ENCODE data around the gene KLHL22.

GRCh38 chr22:20444325-20444724, 51.3 kb downstream of the KLHL22 start:
- TF ChIP-seq CTCF (IDR thresholded peaks at IDR 0.05; ENCODE audit: extremely low read depth in 1 of 2, insufficient read depth in 1 of 2, low read depth in 1 of 2, low read length in 2 of 2) (no peak), JUN (IDR thresholded peaks at IDR 0.05; ENCODE audit: borderline replicate concordance, insufficient read depth, insufficient read length, low read depth) (no peak), POLR2A (IDR thresholded peaks at IDR 0.05; ENCODE audit: low read depth, low read length) (no peak), MAX (IDR thresholded peaks at IDR 0.05; ENCODE audit: insufficient read depth, insufficient read length) (no peak), POLR2AphosphoS5 (IDR thresholded peaks at IDR 0.05; ENCODE audit: insufficient read depth, low read depth, low read length) (no peak), EZH2 (IDR thresholded peaks at IDR 0.05; ENCODE audit: borderline replicate concordance, low read depth, low read length, severe bottlenecking) (no peak), MYC (IDR thresholded peaks at IDR 0.05; ENCODE audit: low read depth, low read length) (no peak), GATA2 (IDR thresholded peaks at IDR 0.05; ENCODE audit: insufficient read depth, insufficient read length, low read depth, low read length) (no peak)

All from endothelial cell of umbilical vein (primary cell).